NCI-H1694 (cell line): Measurements from ENCODE around the gene FAM151B.

ENCODE experiments used
- DNase-seq: peaks from one replicate; lab custom pipeline; 2025; lab: John Stamatoyannopoulos, UW

Gene FAM151B

DNA sequence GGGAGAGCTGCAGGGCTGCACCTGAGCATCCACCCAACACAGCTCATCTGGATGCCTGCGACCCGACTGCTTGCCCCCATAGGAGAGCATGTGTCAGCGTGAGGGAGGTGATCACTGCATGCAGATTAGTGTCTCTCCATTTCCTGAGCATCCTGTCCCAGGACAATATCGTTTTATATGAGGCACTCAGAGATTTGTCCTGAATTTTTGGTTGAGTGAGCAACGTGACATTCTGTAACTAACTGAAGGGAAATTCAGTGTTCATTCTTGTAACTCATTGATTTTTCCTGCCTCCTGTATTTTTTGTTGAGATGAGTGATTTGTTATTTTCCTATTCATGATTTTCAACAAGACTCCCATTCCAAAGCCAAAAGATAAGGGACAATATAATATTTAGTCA, 102.9 kb downstream of the FAM151B start:
- DNase-seq, result no peak

DNA sequence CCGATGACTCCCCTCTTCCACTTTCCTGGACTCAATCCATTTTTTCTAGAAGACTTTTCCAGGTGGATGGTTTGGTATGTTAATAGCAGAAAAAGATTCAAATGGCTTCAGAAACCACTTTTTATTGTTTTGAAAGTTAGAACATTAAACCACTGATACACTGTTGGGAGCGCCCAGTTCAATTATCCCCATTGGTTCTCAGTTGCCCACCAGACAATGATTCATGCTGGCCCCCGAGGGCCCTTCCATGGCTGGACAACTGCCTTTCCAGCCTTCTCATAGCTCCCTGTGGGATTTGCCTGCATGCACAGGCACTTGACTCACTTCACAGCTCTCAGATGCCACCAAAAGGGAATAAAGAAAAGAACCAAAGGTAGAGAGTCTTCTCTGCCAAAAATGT, 103.5 kb downstream of the FAM151B start:
- DNase-seq, result no peak

DNA sequence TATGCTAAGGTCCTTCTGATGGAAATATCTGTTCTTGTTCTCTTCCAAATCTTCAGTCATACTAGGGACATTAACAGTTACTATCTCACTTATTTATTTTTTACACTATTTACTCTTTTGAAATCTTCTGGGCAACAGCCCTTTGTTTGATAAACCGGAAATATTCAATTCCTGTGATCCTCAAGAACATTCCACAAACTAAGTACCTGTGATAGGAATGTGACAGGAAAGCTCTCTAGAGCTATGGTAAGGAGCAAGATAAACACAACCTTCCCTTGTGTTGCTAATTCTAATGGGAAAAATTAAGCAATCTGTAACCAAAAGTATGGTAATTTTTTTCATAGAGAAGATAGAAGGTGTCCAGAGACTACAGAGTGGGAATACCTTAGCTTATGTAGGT, 104.2 kb downstream of the FAM151B start:
- no peak for DNase-seq
